WERI-Rb-1 (cell line): Measurements from ENCODE around the gene FBXL17.

Source experiments
- DNase-seq: peaks from one replicate; pipeline ENCODE4 v3.0.0-alpha.2; 2020
- H3K27ac ChIP-seq: fragments of 250-450 bp; sonication (Bioruptor Pico); 2 replicates; pipeline ENCODE4 v1.5.1; 2020; ENCODE audit warnings: mild to moderate bottlenecking, moderate library complexity
- H3K27me3 ChIP-seq: fragments of 250-450 bp; sonication (Bioruptor Pico); 2 replicates; pipeline ENCODE4 v1.5.1; 2021; ENCODE audit warnings: mild to moderate bottlenecking, low read depth, moderate library complexity; ENCODE audit not compliant: insufficient read depth, severe bottlenecking
- H3K36me3 ChIP-seq: fragments of 250-450 bp; sonication (Bioruptor Pico); 2 replicates; pipeline ENCODE4 v1.5.1; 2020; ENCODE audit warnings: mild to moderate bottlenecking, moderate library complexity
- H3K4me3 ChIP-seq: 2 replicates; pipeline ENCODE4 v1.5.1; 2011; ENCODE audit warnings: low read depth, mild to moderate bottlenecking, control low read depth, low read length
- H3K9me3 ChIP-seq: fragments of 250-450 bp; sonication (Bioruptor Pico); 2 replicates; pipeline ENCODE4 v1.5.1; 2021; ENCODE audit warnings: mild to moderate bottlenecking, moderate library complexity; ENCODE audit not compliant: severe bottlenecking
- TF ChIP-seq, protein P1 (sequence below): IDR thresholded peaks from 2 replicates; pipeline ENCODE4 v1.5.1; 2011; ENCODE audit warnings: low read depth, mild to moderate bottlenecking, control low read depth, inconsistent platforms, low read length

The FBXL17 gene

GRCh38 chr5:108025957-108026356, 355.9 kb downstream of the FBXL17 start:
- Histone ChIP-seq H3K27ac (no peak overlapping the region), H3K27me3 (no peaks in the 10 kb centered on the region), H3K36me3 (no peaks in the 10 kb centered on the region), H3K9me3 (no peaks in the 10 kb centered on the region), H3K4me3 (no peak overlapping the region)
- TF ChIP-seq, protein P1, sequence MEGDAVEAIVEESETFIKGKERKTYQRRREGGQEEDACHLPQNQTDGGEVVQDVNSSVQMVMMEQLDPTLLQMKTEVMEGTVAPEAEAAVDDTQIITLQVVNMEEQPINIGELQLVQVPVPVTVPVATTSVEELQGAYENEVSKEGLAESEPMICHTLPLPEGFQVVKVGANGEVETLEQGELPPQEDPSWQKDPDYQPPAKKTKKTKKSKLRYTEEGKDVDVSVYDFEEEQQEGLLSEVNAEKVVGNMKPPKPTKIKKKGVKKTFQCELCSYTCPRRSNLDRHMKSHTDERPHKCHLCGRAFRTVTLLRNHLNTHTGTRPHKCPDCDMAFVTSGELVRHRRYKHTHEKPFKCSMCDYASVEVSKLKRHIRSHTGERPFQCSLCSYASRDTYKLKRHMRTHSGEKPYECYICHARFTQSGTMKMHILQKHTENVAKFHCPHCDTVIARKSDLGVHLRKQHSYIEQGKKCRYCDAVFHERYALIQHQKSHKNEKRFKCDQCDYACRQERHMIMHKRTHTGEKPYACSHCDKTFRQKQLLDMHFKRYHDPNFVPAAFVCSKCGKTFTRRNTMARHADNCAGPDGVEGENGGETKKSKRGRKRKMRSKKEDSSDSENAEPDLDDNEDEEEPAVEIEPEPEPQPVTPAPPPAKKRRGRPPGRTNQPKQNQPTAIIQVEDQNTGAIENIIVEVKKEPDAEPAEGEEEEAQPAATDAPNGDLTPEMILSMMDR, result no peak
- DNase-seq, result no peak

DNA sequence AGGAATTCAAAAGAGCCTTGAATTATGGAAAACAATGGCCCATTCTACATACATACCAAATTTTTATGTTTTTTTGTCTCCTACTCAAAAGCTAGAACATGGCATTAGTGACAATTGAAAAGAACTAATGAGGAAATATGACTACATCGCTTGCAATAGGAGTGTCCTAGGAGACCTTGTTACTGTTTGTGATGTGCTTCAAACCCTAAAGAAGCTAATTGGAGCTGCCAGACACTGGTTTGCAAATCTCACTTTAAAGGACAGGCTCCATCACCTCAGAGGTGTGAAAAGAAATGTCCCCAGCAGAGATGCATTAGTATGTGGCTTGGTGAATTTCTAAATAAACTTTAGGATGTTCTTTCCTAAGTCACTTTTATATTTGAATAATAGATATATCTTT, 356.9 kb downstream of the FBXL17 start:
- no peak overlapping the region for H3K27ac ChIP-seq
- no peaks in the 10 kb centered on the region for H3K36me3 ChIP-seq
- no peak overlapping the region for H3K4me3 ChIP-seq
- H3K27me3 ChIP-seq, result no peaks in the 10 kb centered on the region
- TF ChIP-seq, protein P1, result no peak
- no peaks in the 10 kb centered on the region for H3K9me3 ChIP-seq
- no peak for DNase-seq

GRCh38 chr5:108016101-108016500, 365.8 kb downstream of the FBXL17 start:
- no peaks in the 10 kb centered on the region for H3K9me3 ChIP-seq
- no peaks in the 10 kb centered on the region for H3K27me3 ChIP-seq
- TF ChIP-seq, protein P1, result no peak
- H3K36me3 ChIP-seq, result no peaks in the 10 kb centered on the region
- no peak for DNase-seq
- H3K4me3 ChIP-seq, result no peak overlapping the region
- no peak overlapping the region for H3K27ac ChIP-seq

DNA sequence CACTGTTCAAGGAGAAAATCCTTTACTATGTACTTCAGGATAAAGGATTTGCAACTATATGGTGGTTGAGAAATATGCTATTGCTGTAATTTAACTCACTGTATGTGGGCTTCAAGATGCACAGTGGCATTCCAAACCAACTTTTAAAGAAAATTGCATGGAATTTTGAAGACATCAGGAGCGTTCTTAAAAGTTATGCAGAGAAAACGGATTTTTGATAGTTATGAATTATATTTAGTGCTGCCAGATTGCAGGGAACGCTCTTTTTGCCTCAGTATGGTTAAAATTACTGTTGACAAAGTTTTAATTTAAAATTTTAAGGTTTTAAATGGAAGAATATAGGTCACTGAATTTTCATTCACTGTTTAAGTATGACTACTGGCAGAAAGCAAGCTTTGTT, 375.1 kb downstream of the FBXL17 start:
- H3K36me3 ChIP-seq, result no peaks in the 10 kb centered on the region
- H3K9me3 ChIP-seq, result no peaks in the 10 kb centered on the region
- TF ChIP-seq, protein P1, result no peak

DNA sequence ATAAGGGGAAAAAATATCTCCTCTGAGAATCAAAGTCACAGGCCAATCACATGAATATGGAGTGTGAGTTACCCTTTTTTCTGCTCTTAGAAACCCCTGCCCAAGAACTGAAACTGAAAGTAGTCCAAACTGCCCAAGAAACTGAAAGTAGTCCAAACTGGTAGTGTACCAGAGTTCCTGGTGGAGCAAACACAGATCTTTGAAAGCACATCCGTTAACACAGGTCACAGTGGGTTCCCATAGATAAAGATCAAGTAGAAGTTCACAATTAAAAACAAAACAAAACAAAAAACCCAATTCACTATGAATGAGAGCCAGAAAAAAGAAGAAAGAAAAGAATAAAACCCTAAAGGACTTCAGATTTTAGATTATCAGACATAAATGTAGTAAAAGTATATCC, 378.7 kb downstream of the FBXL17 start:
- H3K27ac ChIP-seq, result no peak overlapping the region
- no peaks in the 10 kb centered on the region for H3K36me3 ChIP-seq

More for the DNA sequence above, 375.1 kb downstream of the FBXL17 start:
- Histone ChIP-seq H3K4me3 (no peak overlapping the region), H3K27me3 (no peaks in the 10 kb centered on the region), H3K27ac (no peak overlapping the region)
- no peak for DNase-seq

DNA sequence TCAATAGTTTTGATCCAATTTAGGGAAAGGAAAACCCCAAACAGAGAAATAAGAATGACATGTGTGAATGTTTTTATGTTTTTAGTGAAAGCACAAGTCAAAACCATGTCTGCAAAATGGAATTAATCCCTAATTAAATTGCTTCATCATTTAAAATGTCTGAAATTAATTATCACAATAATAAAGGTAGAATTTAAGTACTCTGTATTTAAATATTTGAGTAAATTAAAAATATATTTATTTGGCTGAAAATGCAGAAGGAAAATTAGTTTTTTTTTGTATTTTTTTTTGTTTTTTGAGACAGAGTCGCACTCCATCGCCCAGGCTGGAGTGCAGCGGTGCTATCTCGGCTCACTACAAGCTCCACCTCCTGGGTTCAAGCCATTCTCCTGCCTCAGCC, 380.7 kb downstream of the FBXL17 start:
- TF ChIP-seq, protein P1, result no peak
- no peaks in the 10 kb centered on the region for H3K27me3 ChIP-seq

More for the DNA sequence above, 378.7 kb downstream of the FBXL17 start:
- no peaks in the 10 kb centered on the region for H3K9me3 ChIP-seq
- H3K4me3 ChIP-seq, result no peak overlapping the region
- TF ChIP-seq, protein P1, result no peak
- no peaks in the 10 kb centered on the region for H3K27me3 ChIP-seq
- no peak for DNase-seq

More for the DNA sequence above, 380.7 kb downstream of the FBXL17 start:
- Histone ChIP-seq H3K27ac (no peak overlapping the region), H3K9me3 (no peaks in the 10 kb centered on the region), H3K4me3 (no peak overlapping the region), H3K36me3 (no peaks in the 10 kb centered on the region)
- no peak for DNase-seq
